Common myeloid progenitor, CD34-positive (primary cell): ENCODE data around the gene CD48.
"Not testable (repeated sequence)": the region's sequence is repeated elsewhere in the genome, so short reads cannot be mapped to it uniquely, and the experiment has no call there.

ENCODE experiments used
- CTCF ChIA-PET: fragments of 350-600 bp; sonication (Branson Sonifier 250); formaldehyde crosslinking; loops from one replicate; lab custom pipeline; 2021; ENCODE audit warnings: antibody characterized with exemption; lab: Charles Lee
- POLR2A ChIA-PET: fragments of 350-600 bp; sonication (Branson Sonifier 250); formaldehyde crosslinking; loops from one replicate; lab custom pipeline; 2021; ENCODE audit warnings: antibody characterized with exemption; lab: Charles Lee
- DNase-seq, 3 donors: peaks; one replicate each; pipeline versions ENCODE4 v3.0.0 to v3.0.0-alpha.2; 2013
- H3K27ac ChIP-seq, 2 experiments: 1 replicate in 1 of 2; 2 replicates in 1 of 2; pipeline ENCODE4 v1.7.0; 2013; ENCODE audit warnings: inconsistent platforms in 2 of 2, low read length in 2 of 2, mild to moderate bottlenecking in 2 of 2, low read depth in 1 of 2, moderate library complexity in 1 of 2; ENCODE audit not compliant: severe bottlenecking in 2 of 2, insufficient read depth in 1 of 2, poor library complexity in 1 of 2
- H3K27me3 ChIP-seq, 5 experiments: replicated peaks in 2 of 5; 1 replicate in 3 of 5; 2 replicates in 2 of 5; pipeline versions ENCODE4 v1.6.1 to v1.7.0; 2013; ENCODE audit warnings: low read length in 4 of 5, mild to moderate bottlenecking in 2 of 5, moderate library complexity in 2 of 5, inconsistent platforms in 1 of 5; ENCODE audit not compliant: insufficient read depth in 5 of 5, control insufficient read depth in 4 of 5
- H3K36me3 ChIP-seq, 4 experiments: 1 replicate in 2 of 4; 2 replicates in 2 of 4; pipeline versions ENCODE4 v1.6.1 to v1.7.0; 2013; ENCODE audit warnings: low read length in 3 of 4, control low read depth in 1 of 4, mild to moderate bottlenecking in 1 of 4; ENCODE audit not compliant: control insufficient read depth in 4 of 4, insufficient read depth in 4 of 4
- H3K4me1 ChIP-seq, 4 experiments: 1 replicate in 3 of 4; 2 replicates in 1 of 4; pipeline versions ENCODE4 v1.6.1 to v1.7.1; 2013; ENCODE audit warnings: low read length in 3 of 4, mild to moderate bottlenecking in 3 of 4, control low read depth in 1 of 4, inconsistent platforms in 1 of 4, moderate library complexity in 1 of 4; ENCODE audit not compliant: control insufficient read depth in 4 of 4, insufficient read depth in 4 of 4; ENCODE audit errors: control extremely low read depth in 1 of 4
- H3K4me3 ChIP-seq, 7 experiments: 1 replicate in 4 of 7; 2 replicates in 3 of 7; pipeline versions ENCODE4 v1.5.1 to v1.7.0; 2013; ENCODE audit warnings: mild to moderate bottlenecking in 7 of 7, low read length in 6 of 7, moderate library complexity in 6 of 7, inconsistent platforms in 2 of 7, low read depth in 2 of 7, control low read depth in 1 of 7; ENCODE audit not compliant: insufficient read depth in 4 of 7, control insufficient read depth in 1 of 7; ENCODE audit errors: extremely low read depth in 1 of 7
- H3K9me3 ChIP-seq, 5 experiments: 1 replicate in 4 of 5; 2 replicates in 1 of 5; pipeline versions ENCODE4 v1.6.1 to v1.7.1; 2013; ENCODE audit warnings: low read length in 4 of 5, mild to moderate bottlenecking in 2 of 5, inconsistent platforms in 1 of 5, low read depth in 1 of 5, moderate library complexity in 1 of 5; ENCODE audit not compliant: control insufficient read depth in 4 of 5, insufficient read depth in 2 of 5; ENCODE audit errors: control extremely low read depth in 1 of 5
- WGBS: methylation state at CpG from one replicate; pipeline ENCODE4 v1.1.5; 2013; ENCODE audit not compliant: insufficient coverage; 5-methylcytosine and 5-hydroxymethylcytosine counted together

Gene CD48

GRCh38 chr1:160652065-160652641 lies 59.5 kb downstream of the CD48 start:
- WGBS = 100% methylated on average over 3 of the region's 8 CpGs
- CTCF ChIA-PET = interaction anchor here (2.9 kb wide), 1 partner anchor 23 kb away, joined by 13 read pairs; no protein-coding TSS in a partner anchor
- DNase-seq, H3K9me3 ChIP-seq, H3K27ac ChIP-seq, H3K36me3 ChIP-seq, H3K27me3 ChIP-seq, POLR2A ChIA-PET, H3K4me3 ChIP-seq: not testable (repeated sequence)
- H3K4me1 ChIP-seq = peaks cover 5 to 34% (median 11%) of the 10 kb centered on the region in 4 experiments

GRCh38 chr1:160651433-160652064 lies 60.1 kb downstream of the CD48 start:
- Histone ChIP-seq H3K27me3 (no peaks in the 10 kb centered on the region), H3K27ac (no peak overlapping the region), H3K9me3 (no peaks in the 10 kb centered on the region), H3K36me3 (no peaks in the 10 kb centered on the region), H3K4me1 (peaks cover 5 to 35% (median 17%) of the 10 kb centered on the region in 4 experiments), H3K4me3 (no peak overlapping the region)
- DNase-seq = peak in 1 of 3 donors; percentile 54
- POLR2A ChIA-PET = no interaction called here
- CTCF ChIA-PET = interaction anchor here (2.9 kb wide), 1 partner anchor 23 kb away, joined by 13 read pairs; no protein-coding TSS in a partner anchor
- WGBS = 0% methylated on average over 1 of the region's 1 CpG

- peak overlapping the region in 3 of 7 experiments; percentile 29 to 38 (median 34) for H3K4me3 ChIP-seq
- H3K27me3 ChIP-seq = no peaks in the 10 kb centered on the region
- ChIA-PET CTCF (interaction anchor here (0.9 to 1.9 kb wide), 6 partner anchors 9 to 28 kb away, joined by 3 to 7 read pairs (median 4); no protein-coding TSS in a partner anchor), POLR2A (no interaction called here)
- WGBS = 25% methylated on average over 2 of the region's 3 CpGs
- H3K36me3 ChIP-seq = no peaks in the 10 kb centered on the region
- H3K27ac ChIP-seq = peak overlapping the region in 1 of 2 experiments; percentile 55
- peaks cover 5 to 40% (median 23%) of the 10 kb centered on the region in 4 experiments for H3K4me1 ChIP-seq
- H3K9me3 ChIP-seq = no peaks in the 10 kb centered on the region
- no peak for DNase-seq
Observed at GRCh38 chr1:160647329-160647720, 64.3 kb downstream of the CD48 start.

GRCh38 chr1:160646711-160647328 lies 64.8 kb downstream of the CD48 start, which contains the start of gene SLAMF1:
Gene SLAMF1 (minus strand): TSS chr1:160647044. CDS start chr1:160646945, 99 bp downstream.
- peaks cover 6 to 43% (median 26%) of the 10 kb centered on the region in 4 experiments for H3K4me1 ChIP-seq
- peak; percentile 60 to 91 (median 87) for DNase-seq
- no peaks in the 10 kb centered on the region for H3K9me3 ChIP-seq
- H3K36me3 ChIP-seq = no peaks in the 10 kb centered on the region
- CTCF ChIA-PET = interaction anchor here (0.9 to 1.9 kb wide), 10 partner anchors 9 to 177 kb away, joined by 3 to 7 read pairs (median 3); no protein-coding TSS in a partner anchor
- 12% methylated on average over 9 of the region's 11 CpGs for WGBS
- no peaks in the 10 kb centered on the region for H3K27me3 ChIP-seq
- POLR2A ChIA-PET = no interaction called here
- H3K4me3 ChIP-seq = peak within 1 kb of the TSS in 4 of 7 experiments; percentile 17 to 38 (median 32)
- peak within 1 kb of the TSS in 1 of 2 experiments; percentile 55 for H3K27ac ChIP-seq

- Histone ChIP-seq H3K9me3 (no peaks in the 10 kb centered on the region), H3K27ac (no peak overlapping the region), H3K36me3 (no peaks in the 10 kb centered on the region), H3K4me1 (peaks cover 6 to 43% (median 27%) of the 10 kb centered on the region in 4 experiments), H3K27me3 (no peaks in the 10 kb centered on the region), H3K4me3 (peak overlapping the region in 1 of 7 experiments; percentile 13)
- POLR2A ChIA-PET = no interaction called here
- no peak for DNase-seq
- CTCF ChIA-PET = interaction anchor here (0.7 to 1.9 kb wide), 9 partner anchors 13 to 290 kb away, joined by 3 to 7 read pairs (median 3); no protein-coding TSS in a partner anchor
- WGBS = no CpG with 5 or more reads among the region's 1 CpG
Observed at GRCh38 chr1:160646180-160646579, 65.4 kb downstream of the CD48 start.

GRCh38 chr1:160645386-160646130 lies 66.1 kb downstream of the CD48 start:
- Histone ChIP-seq H3K36me3 (no peaks in the 10 kb centered on the region), H3K4me1 (peaks cover 12 to 46% (median 32%) of the 10 kb centered on the region in 4 experiments), H3K27ac (no peak overlapping the region), H3K27me3 (no peaks in the 10 kb centered on the region), H3K4me3 (peak overlapping the region in 1 of 7 experiments; percentile 13), H3K9me3 (no peaks in the 10 kb centered on the region)
- DNase-seq = no peak
- 94% methylated on average over 13 of the region's 13 CpGs for WGBS
- ChIA-PET CTCF (interaction anchor here (0.7 to 1.9 kb wide), 9 partner anchors 13 to 290 kb away, joined by 3 to 7 read pairs (median 3); no protein-coding TSS in a partner anchor), POLR2A (no interaction called here)
